ENCODE measurements around the gene ZSWIM4.
A peak's percentile ranks its signal among the peaks of the same experiment; 100 is the strongest.
"Not testable (repeated sequence)": the region's sequence is repeated elsewhere in the genome, so short reads cannot be mapped to it uniquely, and the experiment has no call there.

Gene ZSWIM4

DNA sequence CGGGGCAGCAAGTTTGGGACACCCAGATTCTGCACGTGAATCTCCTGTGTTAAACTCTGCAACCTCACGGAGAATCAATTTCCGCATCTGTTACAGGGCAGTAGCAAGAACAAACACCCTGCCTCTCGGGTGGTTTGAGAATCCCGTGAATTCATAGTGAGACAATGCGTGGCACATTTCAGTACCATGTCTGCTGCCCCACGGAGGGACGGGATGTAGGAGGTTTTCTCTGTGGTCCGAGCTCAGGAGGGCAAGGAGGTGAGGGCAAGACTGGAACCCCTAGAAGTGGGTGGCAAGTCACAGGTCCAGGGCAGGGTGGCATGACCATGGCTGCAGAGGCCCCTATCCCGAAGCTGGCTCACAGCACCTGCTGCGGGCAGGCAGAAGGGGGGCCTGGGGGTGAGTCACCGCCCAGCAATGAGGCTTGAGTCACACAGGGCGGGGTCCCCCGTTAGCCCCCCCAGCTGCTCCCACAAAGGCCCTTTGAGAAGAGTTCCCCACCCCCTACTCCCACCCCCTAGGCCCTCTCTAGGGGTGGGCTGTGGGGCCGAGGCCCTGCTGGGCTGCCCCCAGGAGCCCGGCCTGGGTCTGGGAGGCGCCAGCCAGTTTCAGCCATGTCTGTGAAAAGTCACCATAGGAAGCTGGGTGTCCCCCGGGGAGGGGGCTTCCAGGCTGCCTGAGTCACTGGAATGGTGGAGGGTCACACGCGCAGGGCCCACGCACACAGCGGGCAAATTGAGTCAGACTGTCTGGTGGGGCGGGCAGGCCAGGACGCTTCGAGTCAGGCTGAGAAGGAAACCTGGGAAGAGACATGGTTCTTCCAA, 55.9 kb downstream of the ZSWIM4 start:
- DNase-seq: peak; percentile 95

DNA sequence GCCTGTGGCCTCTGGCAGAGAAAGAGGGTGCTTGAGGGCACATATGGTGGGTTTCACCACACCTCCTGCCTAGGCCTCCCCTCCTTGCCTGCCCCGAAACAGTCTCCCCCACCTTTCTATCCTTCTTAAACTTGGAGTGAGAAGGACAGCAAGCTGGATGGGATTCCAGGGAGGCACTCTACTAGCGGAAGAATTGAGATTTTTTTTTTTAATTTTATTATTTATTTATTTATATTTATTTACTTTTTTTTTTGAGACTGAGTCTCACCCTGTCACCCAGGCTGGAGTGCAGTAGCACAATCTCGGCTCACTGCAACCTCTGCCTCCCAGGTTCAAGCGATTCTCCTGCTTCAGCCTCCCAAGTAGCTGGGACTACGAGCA, 56.5 kb downstream of the ZSWIM4 start:
- not testable (repeated sequence) for DNase-seq

DNA sequence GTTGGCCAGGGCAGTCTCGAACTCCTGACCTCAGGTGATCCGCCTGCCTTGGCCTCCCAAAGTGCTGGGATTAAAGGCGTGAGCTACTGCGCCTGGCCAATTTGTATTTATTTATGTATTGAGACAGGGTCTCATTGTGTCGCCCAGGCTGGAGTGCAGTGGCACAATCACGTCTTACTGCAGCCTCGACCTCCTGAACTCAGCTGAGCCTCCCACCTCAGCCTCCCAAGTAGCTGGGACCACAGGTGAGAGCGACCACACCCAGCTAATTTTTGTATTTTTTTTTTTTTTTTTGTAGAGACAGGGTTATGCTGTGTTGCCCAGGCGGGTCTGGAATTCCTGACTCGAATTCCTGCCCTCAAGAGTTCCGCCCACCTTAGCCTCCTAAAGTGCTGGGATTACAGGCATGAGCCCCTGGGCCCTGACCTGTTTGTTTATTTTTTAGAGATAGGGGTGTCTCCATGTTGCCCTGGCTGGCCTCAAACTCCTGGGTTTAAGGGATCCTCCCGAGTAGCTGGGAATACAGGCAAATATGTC, 57.0 kb downstream of the ZSWIM4 start:
- not testable (repeated sequence) for DNase-seq

DNA sequence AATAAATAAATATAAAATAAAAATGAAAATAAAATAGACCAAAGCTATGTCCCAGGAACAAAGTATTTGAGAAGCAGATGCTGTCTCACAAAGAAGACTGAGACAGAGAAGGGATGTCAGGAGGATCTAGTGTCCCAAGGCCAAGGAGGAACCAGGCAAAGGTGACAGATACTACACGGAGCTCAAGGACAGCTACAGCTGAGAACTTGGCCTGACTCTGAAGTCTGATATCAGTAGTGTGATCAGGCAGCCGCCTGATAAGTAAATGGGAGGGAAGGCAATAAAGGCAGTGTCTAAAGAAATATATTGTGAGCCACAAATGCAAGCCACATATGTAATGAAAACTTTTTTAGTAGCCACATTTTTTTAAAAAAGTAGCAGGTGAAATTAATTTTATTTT, 61.3 kb downstream of the ZSWIM4 start:
- no peak for DNase-seq

DNA sequence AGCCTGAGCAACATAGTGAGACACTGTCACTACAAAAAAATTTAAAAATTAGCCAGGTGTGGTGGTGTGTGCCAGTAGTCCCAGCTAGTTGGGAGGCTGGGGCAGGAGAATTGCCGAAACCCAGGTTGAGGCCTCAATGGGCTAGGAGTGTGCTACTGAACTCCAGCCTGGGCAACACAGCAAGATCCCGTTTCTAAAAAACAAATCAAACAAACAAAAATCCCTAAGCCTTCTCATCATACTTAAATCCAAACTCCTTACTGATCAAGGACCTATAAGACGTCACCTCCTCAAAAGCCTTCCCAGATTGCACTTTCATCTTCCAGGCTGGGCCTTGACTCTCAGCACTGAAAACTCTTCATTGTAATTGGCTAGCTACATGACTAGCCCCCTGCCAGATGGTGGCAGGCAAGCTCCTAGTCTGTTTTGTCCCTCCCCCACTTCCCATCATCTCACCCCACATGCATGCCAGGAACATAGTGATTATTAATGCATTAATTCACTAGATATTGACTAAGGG, 64.2 kb downstream of the ZSWIM4 start:
- DNase-seq: peak; percentile 63

DNA sequence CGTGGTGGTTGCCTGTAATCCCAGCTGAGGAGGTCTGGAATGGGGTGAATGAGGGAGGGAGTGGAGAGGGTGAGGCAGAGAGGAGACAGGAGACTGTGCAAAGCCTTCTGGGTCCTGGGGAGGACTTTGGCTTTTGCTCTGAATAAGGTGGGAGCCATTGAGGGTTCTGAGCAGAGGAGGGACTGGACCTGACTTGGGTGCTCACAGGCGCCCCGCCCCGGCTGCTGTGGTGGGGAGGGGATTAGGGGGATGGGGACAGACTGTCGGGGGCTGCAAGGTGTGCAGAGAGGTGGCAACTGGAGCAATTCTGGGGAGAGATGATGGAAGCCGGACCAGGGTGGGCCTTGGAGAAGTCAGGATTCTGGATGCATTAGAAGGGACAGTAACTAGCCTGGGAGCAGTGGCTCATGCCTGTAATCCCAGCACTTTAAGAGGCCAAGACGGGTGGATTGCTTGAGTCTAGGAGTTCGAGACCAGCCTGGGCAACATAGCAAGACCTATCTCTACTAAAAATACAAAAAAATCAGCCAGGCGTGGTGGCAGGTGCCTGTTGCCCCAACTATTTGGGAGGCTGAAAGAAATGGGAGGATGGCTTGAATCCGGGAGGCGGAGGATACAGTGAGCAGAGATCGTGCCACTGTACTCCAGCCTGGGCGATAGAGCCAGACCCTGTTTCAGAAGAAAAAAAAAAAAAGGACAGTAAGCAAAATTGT, 65.6 kb downstream of the ZSWIM4 start:
- no peak for DNase-seq

DNA sequence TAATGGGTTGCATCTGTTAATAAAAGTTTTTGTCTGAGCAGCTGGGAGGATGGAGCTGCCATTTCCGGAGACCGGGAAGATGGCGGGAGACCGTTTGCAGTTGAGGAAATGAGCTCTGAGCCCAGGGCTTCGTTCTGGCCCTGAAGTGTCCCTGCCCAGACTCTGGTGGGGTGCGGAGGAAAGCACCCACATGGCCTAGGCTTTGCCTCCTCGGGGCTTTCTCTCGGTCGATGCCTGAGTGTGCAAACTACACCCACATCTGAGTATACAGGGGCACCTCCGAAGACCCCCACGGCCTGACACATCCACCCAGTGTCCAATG, 66.1 kb downstream of the ZSWIM4 start:
- DNase-seq: peak; percentile 47

DNA sequence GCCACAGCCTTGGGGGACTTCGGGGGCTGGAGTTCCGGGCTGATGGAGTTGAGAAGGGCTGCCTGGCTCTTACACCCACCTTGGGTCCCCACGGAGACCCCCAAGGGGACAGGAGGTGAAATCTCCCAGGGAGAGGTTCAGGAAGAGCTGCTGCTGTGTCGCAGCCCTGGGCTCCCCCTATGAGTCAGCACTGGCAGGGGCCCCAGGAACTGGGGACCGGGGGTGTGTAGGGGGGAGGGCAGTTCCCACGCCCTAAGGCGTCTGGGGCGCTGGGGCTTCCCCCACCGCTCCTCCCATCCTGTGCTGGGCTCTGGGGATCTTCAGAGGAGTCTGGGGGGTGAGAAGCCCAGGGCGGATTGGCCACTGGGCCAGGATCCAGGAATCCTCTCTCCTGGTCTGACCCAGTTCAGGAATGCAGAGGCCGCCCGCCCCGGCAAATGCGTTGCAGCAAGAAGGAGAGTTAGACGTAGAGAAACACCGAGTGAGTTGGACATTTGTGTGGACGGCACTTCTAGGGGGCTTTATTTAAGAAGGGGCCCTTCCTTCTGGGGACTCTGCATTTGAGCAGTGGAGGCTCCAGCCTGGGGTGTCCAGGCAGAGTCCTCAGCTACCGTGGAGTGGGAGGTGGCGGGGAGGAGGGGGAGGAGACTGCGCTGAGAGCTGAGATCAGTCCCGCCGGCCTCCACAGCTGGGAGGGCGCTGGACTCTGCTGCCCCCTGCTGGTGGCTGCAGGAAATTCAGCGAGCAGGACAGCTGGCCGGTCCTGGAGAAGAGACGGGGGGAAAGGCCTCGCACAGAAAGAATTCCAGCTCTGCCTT, 66.7 kb downstream of the ZSWIM4 start:
- DNase-seq: peak; percentile 93

DNA sequence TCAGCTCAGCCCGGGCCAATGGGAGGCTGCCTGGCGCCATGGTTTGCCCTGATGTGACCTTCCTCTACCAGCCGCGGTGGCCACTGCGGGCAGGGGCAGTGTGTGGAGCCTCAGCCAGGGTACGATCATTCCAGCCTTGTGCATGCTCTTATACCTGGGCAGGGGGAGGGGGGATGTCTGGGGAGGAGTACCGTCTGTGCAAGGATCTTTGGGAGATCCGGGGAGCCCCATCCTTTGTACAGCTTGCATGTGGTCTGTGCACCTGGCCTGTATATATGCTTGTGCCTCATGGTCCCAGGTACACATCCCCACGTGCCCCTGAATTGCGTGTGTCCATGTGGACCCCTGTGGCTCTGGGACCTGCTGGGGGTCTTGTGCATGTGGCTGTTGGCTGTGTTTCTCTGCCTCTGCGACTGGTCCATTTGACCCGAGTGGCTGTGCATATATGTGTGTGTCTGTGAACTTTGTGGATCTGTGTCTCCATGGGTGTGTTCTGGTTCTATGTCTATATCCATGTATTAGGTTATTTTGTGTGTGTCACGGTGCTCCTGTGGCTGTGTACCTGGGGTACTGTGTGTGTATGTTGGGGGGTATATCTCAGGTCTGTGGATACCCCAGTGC, 68.9 kb downstream of the ZSWIM4 start:
- no peak for DNase-seq

DNA sequence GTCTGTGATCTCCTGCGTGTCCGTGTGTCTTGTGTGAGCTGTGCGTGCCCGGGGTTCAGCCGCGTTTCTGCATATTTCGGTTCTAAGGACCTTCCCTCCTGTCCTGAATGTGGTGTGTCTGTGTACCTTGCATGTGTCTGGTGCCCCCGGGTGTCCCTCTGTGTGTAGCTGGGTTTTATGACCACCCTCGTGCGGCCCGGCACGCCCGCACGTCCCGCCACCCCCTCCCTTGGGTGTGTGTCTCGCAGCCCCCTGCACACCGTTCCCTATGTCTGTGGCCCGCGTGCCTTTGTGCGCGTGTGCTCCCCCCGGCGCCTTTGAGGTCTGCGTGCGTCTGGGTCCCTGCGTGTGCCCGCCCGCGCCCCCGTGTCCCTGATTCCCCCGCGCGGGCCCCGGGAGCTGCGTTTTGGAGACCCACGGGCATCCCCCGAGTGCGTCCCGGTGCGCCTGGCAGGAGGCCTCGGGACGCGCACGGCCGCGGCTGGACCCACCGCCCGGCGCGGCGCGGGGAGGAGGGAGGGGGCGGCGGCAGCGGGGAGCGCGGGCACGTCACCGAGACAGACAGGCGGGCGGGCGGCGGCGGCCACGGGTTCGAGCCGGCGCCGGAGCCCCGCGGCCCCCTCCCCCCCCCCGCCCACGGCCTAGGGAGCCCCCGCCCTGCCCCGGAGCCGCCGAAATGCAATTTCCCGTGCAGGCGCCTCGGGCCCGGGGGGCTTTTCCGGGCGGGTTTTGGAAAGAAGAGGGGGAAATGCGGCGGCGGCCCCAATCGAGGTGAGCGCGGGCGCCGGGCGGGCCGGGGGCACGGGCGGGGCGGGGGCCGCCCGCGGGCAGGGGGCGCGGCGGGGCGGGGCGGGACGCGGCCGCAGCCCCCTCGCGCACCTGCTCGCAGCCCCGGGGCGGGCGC, 69.7 kb downstream of the ZSWIM4 start:
- DNase-seq: no peak

DNA sequence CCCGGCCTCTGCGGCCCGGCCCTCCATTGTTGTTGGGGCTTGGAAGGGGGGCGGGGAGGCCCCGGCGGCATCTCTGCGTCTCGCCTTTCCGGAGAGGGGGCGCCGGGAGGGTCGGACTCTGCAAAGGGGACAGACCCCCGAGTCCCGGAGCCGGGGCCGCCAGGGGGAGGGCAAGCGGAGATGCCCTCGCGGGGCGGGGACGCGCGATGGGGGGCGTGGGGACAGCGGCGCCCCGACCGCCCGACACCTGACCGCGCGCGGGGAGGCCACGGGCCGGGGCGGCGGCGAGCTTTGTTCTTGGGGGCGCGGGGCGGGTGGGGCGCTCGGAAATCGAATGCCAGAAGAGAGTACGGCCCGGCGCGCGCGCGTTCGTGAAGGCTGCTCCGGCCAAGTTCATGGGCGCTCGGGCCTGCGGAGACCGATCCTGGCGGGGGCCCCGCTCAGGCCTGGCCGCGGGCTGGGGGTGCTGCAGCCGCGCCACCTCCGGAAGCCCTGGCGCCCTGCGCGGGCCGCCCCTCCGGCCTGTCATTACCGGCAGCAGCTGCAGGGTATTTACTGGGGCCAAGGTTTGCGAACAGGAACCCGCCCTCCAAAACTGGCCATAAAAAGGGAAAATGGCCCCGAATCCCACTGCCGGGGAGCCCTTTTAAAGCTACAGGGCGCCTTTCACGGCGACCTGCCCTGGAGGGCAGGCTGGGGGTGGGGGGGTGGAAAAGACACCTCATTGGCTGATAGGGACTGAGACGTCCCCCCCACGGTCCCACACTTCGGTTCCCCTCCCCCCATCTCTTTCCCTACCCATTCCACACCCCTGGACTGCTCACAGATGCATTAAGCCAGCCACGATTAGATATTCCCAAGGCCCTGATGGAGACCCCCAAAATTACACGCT, 70.6 kb downstream of the ZSWIM4 start:
- no peak for DNase-seq

DNA sequence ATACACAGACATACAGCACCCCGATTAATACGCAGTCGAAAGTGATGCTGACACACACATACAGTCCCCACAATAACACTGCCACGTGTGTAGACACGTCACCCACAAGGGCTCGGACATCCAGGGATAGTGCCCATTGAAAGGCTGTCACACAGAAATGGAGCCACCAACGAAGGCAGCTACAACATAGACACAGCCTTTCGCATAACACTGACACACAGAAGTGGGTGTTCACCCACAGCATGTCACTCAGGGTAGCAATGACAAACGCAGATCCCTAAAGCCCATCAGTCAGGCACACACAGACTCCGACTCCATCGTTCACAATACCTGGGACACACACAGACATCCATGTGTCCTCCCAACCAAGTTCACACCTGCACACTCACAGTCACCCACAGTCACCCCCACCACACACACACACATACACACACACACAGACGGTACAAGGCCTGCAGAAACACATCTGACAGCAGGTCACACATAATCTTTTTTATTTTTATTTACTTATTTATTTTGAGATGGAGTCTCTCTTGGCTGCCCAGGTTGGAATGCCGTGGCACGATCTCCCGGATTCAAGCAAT, 71.3 kb downstream of the ZSWIM4 start:
- DNase-seq: no peak

DNA sequence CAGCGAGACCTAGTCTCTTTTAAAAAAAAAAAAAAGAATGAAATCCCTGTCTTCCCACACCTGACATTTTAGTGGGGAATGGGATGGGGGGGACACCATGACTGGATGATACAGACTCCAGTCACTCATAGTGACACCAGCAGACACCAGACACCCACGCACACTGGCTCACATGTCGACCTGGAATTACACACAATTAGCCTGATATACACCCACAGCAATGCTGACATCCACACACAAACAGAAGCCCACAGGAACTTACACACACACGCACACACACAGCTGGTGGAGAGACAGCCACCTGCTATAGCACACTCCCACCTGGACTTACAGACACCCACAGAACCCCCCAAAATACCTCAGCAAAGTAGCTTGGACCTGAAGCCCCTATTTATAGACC, 73.4 kb downstream of the ZSWIM4 start:
- no peak for DNase-seq

DNA sequence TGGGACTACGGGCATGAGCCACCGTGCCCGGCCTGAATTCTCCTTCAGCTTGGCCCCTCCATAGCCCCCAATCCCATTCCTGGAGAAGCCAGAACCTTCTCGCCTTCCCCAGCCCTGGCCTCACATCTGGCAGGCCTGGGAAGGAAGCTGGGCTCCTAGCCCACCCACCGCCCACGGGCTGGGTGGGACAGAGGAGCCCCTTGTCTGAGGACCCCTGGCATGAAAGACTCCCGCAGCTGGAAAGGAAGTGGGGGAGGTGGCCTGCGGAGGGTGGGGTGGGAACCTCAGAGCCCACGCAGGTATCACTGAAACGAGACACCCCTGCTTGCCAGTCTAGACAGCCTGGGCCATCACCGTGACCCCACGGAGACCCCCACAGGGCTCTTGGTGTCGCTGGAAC, 74.0 kb downstream of the ZSWIM4 start:
- no peak for DNase-seq

DNA sequence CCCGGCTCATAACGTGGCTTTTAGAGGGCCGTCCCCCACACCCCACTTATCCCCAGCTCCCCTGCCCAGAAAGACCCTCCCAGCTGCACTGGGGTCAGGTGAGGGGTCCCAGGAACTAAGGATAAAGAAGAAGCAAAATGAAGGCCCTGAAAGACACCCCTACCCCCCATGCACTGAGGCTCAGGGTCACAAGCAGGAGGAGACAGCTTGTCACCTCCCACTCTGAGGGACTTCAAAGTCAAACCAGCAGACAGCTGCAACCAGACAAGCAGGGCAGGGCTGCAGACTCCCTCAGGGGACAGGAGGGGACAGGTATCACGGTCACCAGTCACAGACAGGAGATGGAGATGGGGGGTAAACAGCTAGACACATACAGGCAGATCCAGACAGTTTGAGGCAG, 75.6 kb downstream of the ZSWIM4 start:
- no peak for DNase-seq

DNA sequence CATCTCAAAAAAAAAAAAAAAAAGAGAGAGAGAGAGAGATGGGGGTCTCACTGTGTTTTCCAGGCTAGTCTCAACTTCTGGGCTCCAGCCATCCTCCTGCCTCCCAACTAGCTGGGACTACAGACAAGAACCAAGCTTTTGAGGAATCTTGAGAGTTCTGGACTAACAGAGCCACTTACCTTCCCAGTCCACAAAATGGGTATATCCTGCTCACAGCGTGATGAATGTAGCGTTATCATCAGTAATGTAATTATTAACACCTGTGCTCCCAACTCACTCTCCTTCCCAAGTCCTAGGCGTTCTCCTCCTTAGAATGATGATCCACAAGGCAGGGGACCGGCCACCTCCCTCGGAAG, 77.1 kb downstream of the ZSWIM4 start:
- no peak for DNase-seq

DNA sequence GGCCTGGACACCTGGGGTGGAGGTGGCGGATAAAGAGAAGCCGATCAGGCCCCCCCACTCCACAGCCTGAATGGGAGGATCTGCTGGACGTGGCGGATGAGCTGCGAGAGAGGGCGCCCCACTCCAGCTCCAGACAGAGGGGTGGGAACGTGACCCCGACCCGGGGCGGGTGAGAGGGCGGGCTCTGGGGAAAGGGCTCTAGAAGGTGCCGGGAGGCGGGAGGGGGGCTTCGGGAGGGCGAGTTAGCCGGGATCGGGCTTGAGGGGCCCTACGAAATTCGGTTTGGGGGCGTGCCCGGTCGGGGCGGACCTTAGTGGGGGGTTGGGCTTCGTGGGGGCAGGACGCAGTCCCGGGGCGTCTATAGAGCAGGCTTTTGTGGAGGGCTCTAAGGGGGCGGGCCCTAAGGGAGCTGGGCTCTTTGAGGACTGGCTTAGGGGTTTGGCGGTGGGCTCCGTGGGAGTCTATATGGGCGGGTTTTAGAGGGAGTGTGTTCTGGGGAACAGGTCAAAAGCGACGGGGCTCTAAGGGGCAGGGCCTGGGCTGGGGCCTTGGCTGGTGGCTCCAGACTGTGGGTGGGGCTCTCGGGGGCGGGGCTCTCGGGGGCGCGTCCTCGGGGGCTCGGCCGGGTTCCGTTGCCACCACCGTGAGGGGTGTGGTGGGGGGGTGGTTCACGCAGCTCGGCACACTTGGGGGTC, 77.6 kb downstream of the ZSWIM4 start:
- no peak for DNase-seq

DNA sequence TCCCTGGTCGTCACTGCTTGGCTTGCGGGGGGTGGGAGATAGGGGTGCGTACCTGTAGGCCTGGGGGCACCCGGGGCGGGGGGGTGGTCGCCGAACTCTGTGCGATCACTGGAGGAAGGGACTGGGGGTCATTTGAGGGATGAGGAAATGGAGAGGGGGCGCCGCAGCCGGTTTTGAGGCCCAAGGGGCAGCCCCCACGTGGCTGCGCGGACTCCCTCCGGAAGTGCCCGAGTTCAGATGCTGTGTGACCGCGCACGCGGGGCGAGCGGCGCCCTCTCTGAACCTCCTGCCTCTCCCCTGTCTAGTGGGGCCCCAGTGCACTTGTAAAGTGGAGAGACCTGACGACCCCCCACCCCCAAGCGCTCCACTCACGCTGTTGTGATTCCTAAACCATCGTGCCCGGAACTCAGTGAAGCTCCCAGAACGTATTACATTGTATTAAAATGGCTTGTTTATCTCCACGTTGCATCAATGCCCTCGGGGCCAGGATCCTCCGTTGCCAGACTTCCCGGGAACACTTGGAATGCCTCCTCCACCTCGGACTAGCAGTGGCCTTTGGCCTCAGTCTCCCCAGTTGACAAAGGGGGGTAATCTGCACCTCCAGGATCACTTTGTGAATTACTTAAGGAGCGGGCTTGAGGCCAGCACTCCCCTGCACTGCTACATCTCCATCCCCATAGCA, 78.7 kb downstream of the ZSWIM4 start:
- no peak for DNase-seq

DNA sequence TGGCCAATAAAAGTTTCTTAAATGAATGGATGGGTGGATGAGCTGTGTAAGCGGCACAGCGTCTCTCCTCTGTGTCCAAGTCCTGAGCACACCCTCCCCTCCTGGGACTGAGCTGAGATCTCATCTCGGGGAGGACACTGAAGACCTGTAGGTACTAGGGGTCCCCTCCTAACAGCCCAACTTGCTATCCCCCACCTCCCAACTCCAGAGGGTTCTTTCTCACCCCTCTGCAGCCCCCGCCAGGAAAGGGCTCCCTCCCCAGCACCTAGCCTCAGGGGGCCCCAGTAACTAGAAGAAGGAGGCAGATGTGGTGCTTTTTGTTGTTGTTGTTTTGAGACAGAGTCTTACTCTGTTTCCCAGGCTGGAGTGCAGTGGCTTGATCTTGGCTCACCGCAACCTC, 80.6 kb downstream of the ZSWIM4 start:
- no peak for DNase-seq
